GM21737 (cell line): Measurements from ENCODE around the gene SCLY.

Experiments
- ATAC-seq: cut with Tn5 transposase; IDR thresholded peaks from one replicate; pipeline ENCODE4 v1.9.1; 2021; ENCODE audit warnings: mild to moderate bottlenecking, moderate library complexity; ENCODE audit not compliant: unreplicated experiment

The SCLY gene

DNA sequence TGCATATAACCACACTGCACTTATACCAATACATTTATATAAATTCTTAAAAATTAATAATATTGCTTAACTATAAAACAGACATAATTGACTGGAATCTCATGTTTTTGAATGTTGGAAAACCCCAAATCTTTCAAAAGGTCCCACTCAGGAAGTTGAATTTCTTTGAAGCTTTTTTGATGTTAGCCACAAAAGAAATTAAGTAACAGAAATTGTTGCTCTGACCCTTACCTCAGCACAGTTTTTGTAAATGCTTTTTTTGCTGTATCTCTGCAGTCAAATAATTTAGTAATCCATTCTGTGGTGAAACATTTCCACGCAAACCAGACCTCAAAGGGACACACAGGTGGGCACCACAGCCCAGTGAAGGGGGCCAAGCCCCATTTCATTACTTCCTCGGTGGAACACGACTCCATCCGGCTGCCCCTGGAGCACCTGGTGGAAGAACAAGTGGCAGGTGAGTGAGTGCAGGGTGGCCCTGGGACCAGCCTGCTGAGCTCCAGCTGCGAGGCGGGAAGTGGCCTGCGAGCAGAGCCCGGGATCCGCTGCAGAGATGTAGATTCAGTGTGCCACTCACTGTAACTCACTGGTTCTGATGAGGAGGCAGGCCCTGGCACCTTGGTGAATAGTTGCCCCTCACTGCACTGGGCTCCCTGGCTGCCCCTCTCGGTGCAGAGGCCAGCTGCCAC, 8.4 kb downstream of the SCLY start:
- no peak for ATAC-seq

DNA sequence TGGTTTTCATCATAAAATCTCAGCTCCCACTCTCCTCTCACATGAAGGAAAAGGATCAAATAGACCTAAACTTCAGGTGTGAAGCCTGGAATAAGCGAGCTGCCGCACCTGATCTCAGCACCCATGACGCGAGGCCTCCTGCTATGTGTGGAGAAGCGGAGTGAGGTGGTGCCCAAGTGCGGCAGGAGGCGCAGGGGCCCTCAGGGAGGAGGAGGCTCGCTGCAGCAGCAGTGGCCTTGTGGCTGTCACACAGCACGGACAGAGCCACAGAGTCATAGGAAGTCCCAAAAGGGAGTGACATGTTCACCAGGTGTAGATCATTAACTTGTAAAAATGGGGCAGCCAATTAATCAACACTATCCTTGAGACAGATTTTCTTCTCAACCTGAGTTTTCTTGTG, 9.1 kb downstream of the SCLY start:
- no peak for ATAC-seq

DNA sequence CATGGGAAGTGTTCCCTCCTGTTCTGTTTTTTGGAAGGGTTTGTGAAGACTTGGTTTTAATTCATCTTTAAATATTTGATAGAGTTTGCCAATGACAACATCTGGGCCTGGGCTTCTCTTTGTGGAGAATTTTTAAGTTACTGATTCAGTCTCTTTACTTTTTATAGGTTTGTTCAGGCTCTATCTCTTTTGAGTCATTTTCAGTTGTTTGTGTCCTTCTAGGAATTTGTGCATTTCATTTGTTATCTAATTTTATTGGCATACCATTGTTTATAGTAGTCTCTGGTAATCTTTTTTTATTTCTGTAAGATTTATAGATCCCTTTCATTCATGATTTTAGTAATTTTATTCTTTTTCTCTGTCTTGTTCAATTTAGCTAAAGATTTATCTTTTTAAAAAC, 14.6 kb downstream of the SCLY start:
- no peak for ATAC-seq

DNA sequence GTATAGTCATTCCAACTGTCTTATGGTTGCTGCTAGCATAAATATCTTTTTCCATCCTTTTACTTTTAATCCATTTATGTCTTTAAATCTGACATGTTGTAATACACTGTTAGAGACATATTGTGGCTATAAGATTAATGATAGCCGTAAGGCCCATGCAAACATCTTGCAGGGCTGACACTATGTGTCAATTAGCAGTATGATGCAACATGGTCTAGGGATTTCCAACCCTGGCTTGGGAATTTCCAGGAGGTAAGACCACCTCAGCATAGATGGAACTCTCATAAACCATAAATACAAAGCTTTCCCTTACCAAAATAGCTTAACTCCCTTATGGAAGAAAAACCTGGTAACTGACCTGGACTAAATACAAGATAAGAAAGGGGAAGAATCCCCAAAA, 16.5 kb downstream of the SCLY start:
- no peak for ATAC-seq

DNA sequence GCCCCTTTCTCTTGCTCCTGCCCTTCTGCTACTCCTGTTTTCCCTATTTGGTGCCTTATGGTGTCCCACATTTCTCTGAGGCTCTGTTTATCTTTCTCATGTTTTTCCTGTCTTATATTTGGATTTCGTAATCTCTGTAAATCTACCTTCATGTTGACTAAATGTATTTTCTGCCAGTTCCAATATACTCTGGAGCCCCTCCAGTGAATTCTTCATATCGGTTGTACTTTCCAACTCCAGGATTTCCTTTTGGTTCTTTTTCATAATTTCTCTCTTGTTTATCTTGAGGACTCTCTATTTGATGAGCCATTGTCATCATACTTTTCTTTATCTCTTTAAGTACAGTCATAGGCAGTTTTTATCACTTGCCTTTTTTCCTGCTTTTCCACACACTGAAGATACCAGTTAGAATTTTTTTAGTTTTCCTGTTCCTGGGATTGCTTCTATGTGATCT, 19.1 kb downstream of the SCLY start:
- no peak for ATAC-seq

DNA sequence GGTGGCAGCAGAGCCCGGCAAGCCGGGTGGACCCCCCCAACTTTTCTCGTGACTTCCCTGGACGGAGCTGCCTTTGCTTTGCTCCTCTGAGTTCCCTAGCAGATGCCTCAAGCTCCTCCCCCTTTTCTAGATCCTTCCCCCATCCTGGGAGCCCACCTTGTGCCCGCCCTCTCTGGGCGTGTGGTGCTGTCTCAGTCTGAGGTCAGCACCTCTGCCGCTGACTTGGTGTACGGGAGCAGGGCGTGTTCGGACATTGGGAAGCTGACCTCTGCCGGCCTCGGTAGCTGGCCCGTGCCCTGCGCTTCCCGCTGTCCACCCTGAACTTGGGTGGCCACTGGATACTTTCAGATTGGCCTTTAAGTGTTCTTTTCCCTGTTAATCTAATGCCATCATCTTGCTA, 19.7 kb downstream of the SCLY start:
- no peak for ATAC-seq

DNA sequence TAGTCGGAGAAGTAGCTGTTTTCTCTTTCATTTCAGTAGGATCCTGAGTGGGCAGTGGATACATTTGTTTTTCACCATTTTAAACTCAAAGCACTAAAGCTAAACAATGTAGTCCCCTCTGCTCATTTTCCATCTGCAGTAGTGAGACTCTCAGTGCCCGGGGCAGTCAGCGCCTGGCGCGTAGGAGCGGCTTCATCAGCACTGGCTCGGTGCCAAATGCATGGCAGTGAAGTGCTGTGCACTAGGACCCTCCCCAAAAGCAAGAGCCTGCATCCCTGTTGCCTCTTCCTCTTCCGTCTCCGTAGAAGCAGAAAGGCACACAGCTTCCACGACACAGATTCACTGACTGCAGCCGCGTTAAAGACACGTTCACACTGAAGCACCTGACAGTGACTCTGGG, 20.3 kb downstream of the SCLY start:
- no peak for ATAC-seq

DNA sequence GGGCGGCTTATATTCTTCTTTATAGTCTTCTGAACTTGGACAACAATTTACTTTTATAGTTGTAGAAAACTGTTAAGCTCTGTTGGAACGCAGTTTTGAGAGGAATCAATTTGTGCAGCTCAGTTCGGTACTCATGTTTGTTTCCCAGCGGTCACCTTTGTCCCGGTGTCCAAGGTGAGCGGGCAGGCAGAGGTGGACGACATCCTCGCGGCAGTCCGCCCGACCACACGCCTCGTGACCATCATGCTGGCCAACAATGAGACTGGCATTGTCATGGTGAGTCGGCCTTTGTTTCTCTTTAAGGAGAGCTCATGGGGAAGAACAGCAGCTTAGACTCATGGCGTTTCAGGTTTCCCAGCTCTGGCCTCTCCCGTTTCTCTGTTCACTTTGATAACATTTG, 20.8 kb downstream of the SCLY start:
- ATAC-seq = no peak

DNA sequence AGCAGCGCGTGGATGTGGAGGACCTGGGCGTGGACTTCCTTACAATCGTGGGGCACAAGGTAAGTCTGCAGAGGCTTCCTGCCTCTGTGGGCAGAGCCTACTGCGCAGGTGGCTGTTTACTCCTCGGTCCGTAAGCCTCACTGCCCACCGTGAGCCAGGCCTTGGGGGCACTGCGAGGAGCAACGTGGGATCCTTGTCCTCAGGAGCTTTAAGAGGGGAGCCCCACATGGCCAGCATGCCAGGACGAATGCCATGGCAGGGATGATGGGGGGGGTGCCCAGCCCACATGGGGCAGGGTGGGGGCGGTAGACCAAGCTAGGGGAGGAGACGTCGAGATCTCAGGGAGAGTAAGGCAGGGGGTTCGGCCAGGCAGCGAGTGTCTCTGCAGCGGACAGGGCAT, 21.4 kb downstream of the SCLY start:
- ATAC-seq = no peak

DNA sequence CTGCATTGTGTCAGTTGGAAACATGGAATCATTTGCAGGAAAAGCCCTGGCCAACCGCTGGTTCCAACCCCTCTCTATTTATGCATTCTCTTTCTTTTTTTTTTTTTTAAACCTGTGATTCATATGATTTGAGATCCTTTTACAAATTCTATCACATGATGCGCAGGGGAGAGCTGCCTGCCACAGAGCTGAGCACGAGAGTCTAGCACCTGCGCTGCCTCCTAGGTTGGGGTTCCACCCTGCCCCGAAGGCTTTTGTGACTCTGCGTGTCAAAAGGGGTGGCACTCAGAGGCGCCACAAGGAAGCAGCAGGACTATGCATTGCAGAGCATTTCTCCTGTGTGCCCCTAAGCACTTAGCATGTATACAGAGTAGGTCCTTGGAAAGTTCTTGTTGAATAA, 22.0 kb downstream of the SCLY start:
- ATAC-seq = no peak

DNA sequence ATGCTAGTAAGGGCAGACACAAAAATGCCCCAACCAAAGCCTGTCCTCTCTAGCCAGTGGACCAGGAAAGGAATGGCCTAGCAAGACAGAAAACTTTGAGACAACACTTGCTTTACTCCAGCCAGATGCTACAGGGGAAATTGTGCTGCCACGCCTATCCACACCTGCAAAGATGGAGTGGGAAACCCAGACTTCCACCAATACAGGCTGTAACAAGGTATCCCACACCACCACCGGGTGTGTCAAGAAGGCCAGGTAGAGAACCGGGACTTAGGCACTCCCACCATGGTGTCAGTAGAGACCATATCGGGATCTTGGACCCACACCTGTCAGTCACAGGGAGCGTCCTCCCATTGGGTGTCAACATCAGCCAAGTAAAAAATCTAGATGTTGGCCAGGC, 23.1 kb downstream of the SCLY start:
- ATAC-seq = no peak

DNA sequence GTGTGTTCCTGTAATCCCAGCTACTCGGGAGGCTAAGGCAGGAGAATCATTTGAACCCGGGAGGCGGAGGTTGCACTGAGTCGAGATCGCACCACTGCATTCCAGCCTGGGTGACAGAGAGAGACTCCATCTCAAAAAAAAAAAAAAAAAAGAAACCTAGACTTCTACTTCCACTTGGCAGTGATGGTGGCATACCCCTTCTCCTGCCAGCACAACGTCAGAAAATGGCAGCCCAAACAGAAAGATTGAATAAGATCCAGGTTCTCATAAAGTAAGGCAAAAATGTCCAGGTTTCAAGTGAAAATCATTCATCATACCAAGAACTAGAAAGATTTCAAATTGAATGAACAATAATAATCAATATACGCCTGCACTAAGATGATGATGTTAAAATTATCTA, 24.0 kb downstream of the SCLY start:
- ATAC-seq = no peak

DNA sequence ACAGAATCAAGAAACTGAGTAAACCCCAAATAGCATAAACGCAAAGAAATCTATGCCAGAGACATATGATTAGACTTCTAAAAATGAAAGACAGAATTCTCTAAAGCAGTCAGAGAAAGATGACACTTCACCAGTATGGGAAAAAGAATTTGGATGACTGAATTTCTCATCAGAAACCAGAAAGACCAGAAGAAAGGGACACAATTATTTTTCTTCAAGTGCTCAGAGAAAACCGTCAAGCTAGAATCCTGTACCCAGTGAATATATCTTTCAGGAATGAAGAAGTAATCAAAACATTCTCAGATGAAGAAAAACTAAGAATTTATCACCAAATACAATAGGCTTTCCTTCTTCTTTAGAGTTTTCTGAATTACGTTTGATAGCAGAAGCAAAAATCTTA, 25.1 kb downstream of the SCLY start:
- ATAC-seq = no peak

DNA sequence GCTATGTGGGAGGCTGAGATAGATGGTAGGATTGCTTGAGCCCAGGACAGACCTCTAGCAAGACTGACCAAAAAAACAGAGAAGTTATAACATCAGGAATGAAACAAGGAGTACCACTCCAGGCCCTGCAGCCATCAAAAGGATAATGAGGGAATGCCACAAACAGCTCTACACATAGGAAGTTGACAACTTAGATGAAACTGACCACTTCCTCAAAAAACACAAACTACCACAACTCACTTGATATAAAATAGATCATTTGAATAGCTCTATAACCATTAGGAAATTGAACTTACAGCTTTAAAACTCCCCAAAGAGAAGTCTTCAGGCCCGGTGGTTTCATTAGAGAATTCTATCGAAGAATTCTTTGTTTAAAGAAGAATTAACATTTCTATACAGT, 26.4 kb downstream of the SCLY start:
- ATAC-seq = no peak

DNA sequence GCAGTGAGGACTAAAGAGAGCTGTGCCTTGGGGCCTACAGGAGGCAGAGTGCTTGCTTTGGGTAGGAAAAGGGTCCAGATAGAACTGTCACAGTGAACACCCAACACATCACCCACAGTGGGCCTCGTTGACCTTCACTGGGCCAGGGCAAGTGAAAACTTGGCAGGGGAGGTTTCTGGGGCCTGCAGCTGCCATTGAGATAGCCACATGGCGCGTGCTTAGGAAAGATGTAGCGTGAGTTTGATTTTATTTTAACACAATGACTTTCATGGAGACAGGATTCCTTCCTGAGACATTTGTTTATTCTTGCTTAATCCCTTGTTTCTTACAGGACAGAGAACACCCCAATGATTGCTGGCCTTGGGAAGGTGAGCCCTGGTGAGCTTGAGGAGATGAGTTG, 30.1 kb downstream of the SCLY start:
- ATAC-seq = no peak

DNA sequence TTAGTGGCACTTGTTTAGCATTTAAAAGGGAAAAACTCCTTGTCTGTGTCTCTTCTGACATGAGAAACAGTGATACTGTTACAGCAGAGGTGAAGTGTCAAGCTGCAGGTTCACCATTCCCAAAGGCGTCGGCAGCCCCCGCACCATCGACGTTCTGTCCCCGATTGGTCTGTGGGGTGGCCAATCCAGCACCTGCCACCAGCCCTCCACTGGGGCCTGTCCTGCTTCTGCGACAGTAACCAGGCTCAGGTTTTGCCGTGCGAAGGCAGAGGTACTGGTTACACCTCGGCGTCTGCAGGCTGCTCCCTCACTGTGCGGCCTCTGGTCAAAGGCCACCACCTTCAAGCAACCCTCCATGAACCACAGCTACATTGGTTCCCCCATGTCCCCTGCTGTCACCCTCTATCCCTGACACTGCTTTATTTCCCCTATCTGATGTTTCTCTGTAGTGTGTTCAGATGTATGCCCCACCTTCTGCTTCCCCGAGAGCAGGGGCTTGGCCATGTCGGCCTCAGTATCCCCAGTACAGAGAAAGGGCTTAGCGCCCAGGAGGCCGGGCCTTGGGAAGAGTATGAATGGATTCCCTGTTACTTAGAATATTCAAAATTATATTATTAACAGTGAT, 30.7 kb downstream of the SCLY start:
- no peak for ATAC-seq

DNA sequence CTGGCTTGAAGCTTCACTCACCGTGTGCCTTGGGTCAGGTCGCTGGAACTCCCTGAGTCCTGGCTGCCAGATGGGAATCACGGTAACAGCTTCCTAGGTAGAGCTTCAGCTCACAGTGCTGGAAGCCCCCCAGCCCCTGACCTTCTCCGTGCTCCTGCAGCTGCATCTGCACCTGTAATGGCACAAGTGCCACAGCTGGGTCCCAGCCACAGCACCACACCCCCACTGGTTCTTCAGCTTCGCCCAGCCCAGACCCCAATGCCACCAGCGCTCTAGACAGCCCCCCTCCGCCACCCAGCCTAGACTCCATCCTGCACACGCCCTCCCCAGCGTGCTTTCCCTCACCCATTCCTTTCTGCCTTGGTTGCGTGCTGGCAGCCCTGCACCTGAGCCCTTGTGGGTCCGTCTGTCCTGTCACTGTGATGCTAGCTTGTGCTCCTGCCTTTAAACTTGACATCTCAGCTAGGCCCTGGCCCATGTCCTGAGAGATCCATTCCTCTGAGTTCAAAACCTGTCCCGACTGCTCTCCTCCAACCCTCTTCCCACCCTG, 31.8 kb downstream of the SCLY start:
- ATAC-seq = no peak

DNA sequence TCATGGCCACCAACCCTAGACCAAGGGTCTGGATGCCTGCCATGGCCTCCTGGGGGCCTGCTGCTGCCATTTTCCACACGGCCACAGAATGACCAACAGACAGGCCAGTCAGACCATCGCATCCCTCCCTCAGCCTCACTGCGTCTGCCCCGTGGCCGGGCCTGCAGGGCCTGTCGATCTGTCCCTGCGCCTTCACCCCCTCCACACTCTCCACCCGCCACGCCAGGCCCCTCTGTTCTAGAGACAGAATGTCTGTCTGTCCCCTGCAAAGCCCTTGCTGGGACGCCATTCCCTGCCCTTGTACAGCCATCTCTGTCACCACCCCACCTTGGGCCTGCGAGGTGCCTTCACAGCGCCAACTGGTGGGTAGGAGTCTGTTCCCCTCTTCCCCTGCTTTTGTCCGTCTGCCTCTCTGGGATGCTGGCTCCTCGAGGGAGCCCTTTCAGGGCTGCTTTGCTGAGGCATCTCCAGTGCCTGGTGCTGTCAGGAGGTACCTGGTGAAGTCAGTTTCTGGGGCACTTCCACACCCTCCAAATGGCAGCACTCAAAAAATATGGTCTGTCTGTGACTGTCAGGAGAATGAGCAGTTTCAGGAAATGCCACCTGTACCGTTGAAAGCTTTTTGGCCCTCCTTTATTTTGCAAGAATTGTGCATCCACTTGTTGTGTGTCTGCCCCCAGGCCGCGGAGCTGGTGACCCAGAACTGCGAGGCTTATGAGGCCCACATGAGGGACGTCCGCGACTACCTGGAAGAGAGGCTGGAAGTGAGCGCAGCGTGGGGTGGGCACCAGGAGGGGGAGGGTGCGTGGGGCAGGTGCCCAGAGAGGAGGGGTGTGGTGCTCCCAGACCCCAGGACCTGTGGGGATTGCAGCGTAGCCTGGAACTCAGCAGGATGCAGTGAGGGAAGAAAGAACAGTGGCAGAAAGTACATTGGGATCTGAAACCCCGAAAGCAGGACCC, 32.7 kb downstream of the SCLY start:
- no peak for ATAC-seq

DNA sequence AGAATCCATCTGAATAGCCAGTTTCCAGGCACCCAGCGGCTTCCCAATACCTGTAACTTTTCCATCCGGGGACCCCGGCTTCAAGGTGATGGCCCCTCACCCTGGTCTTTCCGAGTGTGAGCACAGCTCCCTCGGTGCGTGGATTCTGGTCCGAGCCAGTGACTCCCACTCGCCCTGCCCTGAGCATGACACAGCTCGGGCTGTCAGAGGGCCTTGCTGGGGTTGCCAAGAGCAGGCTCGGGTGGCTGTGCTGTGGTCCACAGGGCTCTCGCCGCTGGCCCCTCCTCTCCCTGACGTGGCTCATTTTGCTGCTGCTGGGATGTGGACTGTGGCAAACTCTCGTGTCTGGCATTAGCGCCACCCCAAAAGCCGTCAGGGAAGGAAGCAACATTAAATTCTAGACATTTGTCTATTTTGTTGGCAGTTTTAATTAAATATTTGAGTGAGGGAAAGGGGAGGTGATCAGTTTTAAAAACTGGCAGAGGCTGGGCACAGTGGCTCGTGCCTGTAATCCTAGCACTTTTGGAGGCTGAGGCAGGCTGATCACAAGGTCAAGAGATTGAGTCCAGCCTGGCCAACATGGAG, 33.7 kb downstream of the SCLY start:
- ATAC-seq = no peak

DNA sequence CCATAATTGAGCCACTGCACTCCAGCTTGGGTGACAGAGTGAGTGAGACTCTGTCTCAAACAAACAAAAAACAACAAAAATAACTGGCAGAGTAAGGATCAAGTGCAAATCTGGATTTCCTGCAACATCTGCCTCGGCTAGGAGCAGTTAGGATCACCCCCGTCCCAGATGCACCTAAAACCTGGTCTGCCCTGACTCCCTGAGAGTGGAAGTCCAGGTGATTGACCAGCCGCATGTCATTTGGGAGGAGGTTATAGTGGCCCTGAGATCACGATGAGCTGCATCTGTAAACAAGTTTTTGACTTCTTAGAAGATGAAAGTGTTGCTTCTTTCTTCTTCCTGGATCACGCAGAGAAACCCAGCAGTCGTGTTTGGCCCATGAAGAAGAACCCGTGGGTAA, 34.3 kb downstream of the SCLY start:
- ATAC-seq = no peak

DNA sequence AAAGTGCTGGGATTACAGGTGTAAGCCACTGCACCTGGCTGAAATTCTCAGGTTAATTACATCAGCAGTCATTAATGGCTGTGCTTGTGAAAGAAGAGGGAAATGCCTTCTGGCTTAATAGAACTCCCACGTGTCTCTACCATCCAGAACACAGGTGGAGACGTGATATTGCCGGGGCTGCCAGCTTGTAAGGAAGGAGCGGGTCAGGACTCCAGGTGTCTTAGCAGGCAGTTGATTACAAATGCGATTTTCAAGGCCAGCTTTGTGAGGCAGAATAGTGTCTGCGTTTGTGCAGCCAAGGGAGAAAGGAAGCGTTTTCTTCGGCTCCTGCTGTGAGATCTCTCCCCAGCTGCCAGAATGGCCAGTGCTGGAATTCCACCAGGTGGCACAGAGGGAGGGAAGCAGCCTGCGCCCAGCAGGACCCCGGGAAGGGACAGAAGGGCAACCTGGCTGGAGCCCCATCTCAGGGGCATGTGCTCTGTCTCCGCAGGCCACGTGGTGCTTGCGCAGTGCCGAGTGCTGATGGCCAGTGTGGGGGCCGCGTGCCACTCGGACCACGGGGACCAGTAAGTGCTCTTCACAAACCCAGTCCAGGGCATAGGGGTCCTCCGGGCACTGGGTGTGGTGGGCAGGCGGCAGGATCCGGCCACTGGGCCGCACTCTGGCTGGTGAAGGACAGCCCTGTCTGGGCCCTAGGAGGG, 35.7 kb downstream of the SCLY start:
- ATAC-seq = no peak
